Thoracic aorta (tissue), 2 donors: Measurements from ENCODE around the gene MYNN. TPM values are rescaled to one million over a fixed set of nuclear protein-coding genes. Genes with fewer than 3 reads are reported as not detected.

Source experiments
- ATAC-seq: fragments of 150-250 bp; one replicate; pipeline ENCODE4 v1.8.0; 2017; ENCODE audit warnings: low read depth; ENCODE audit not compliant: insufficient number of reproducible peaks, low FRiP score
- DNase-seq: peaks from one replicate; pipeline ENCODE4 v3.0.0-alpha.2; 2020; ENCODE audit warnings: low spot score
- H3K27ac ChIP-seq, 2 donors: fragments of 200-600 bp; sonication (generic); 1 replicate in 1 of 2; 2 replicates in 1 of 2; pipeline ENCODE4 v1.5.1; 2016; ENCODE audit warnings: mild to moderate bottlenecking in 2 of 2, moderate library complexity in 2 of 2
- H3K27me3 ChIP-seq: fragments of 200-600 bp; sonication (generic); replicated peaks from 2 replicates; pipeline ENCODE4 v1.6.0; 2016; ENCODE audit warnings: mild to moderate bottlenecking; ENCODE audit not compliant: insufficient read depth
- H3K36me3 ChIP-seq: fragments of 200-600 bp; sonication (generic); one replicate; pipeline ENCODE4 v1.5.1; 2016
- H3K4me1 ChIP-seq, 2 donors: fragments of 200-600 bp; sonication (generic); 1 replicate in 1 of 2; 2 replicates in 1 of 2; pipeline versions ENCODE4 v1.5.1 to v1.6.0; 2016; ENCODE audit warnings: low read depth in 2 of 2, mild to moderate bottlenecking in 1 of 2; ENCODE audit not compliant: control insufficient read depth in 1 of 2
- H3K4me3 ChIP-seq: fragments of 200-600 bp; sonication (generic); 2 replicates; pipeline ENCODE4 v1.5.1; 2016; ENCODE audit warnings: mild to moderate bottlenecking
- H3K9me3 ChIP-seq: fragments of 200-600 bp; sonication (generic); 2 replicates; pipeline ENCODE4 v1.5.1; 2016
- total RNA-seq, 2 donors: library from RNA; depleted of rRNA; stranded (reverse); fragments of >200 nt; gene quantifications; one replicate each; pipeline versions ENCODE4 v1.1.0 to v1.2.3, GENCODE V29; 2016
- TF ChIP-seq, protein P1 (sequence below): fragments of 200-600 bp; sonication (generic); IDR thresholded peaks from one replicate; pipeline ENCODE4 v1.5.1; 2019; ENCODE audit warnings: antibody characterized with exemption

Gene MYNN
- total RNA-seq, 2 donors from 2014 or later = 10.8 to 14.3 TPM

DNA sequence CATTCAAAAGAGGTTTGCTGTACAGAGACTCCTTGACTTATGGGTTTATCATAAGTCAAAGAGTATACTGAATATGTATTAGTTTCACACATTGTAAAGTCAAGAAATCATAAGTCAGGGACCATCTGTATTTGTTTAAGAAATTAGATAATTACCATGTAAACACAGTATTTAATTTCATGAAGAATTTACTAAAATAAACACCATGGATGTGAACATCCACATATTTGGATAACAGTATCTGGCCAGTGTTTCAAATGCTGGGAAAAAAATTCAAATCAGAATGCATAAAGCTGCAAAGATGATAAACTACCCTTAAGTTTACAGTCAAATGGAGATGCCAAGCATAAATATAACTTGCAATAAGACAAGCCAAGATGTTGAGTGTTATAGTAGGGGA, 17.0 kb downstream of the MYNN start:
- H3K4me1 ChIP-seq = no peaks in the 10 kb centered on the region
- TF ChIP-seq, protein P1, sequence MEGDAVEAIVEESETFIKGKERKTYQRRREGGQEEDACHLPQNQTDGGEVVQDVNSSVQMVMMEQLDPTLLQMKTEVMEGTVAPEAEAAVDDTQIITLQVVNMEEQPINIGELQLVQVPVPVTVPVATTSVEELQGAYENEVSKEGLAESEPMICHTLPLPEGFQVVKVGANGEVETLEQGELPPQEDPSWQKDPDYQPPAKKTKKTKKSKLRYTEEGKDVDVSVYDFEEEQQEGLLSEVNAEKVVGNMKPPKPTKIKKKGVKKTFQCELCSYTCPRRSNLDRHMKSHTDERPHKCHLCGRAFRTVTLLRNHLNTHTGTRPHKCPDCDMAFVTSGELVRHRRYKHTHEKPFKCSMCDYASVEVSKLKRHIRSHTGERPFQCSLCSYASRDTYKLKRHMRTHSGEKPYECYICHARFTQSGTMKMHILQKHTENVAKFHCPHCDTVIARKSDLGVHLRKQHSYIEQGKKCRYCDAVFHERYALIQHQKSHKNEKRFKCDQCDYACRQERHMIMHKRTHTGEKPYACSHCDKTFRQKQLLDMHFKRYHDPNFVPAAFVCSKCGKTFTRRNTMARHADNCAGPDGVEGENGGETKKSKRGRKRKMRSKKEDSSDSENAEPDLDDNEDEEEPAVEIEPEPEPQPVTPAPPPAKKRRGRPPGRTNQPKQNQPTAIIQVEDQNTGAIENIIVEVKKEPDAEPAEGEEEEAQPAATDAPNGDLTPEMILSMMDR = no peak
- no peak overlapping the region for H3K27ac ChIP-seq
- DNase-seq = no peak
- ATAC-seq = no peak
- no peaks in the 10 kb centered on the region for H3K27me3 ChIP-seq
- no peaks in the 10 kb centered on the region for H3K9me3 ChIP-seq
- peaks cover 15% of the 10 kb centered on the region for H3K36me3 ChIP-seq
- H3K4me3 ChIP-seq = no peak overlapping the region

DNA sequence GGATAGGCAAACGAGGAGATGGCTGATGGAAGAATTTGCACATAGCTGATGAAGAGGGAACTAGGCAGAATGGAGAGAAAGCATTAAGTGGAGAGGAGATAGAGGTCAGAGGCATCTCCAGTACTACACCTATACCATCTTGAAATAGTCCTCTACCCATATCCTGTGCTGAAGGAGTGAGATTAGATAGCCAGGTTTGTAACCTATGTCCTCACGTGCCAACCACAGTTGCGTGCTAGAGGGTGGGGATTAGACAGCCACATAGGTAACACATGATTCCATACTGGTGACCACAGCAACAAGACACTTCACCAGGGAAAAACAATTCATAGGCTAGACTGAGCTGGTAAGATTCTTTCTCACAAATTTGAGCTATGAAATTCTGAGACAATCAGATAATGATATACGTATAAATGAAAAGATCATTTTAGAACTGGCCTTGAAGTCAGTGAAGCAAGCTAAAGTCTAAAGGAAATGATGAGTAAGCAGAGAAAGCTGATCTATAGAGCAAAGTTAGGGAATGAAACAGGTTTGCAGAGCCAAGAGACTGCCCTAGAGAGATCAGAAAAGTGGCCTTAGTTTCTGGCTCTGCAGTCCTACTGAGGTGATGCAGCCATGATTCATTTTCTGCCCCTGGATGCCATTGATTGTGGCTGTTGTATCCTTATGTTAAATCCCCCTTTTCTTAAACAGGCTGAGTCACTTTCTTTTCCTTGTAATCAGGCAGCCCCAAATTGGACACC, 17.7 kb downstream of the MYNN start:
- Histone ChIP-seq H3K9me3 (no peaks in the 10 kb centered on the region), H3K27ac (no peak overlapping the region), H3K27me3 (no peaks in the 10 kb centered on the region), H3K4me1 (no peaks in the 10 kb centered on the region), H3K36me3 (peaks cover 12% of the 10 kb centered on the region), H3K4me3 (no peak overlapping the region)
- TF ChIP-seq, protein P1 = no peak
- no peak for ATAC-seq
- no peak for DNase-seq

DNA sequence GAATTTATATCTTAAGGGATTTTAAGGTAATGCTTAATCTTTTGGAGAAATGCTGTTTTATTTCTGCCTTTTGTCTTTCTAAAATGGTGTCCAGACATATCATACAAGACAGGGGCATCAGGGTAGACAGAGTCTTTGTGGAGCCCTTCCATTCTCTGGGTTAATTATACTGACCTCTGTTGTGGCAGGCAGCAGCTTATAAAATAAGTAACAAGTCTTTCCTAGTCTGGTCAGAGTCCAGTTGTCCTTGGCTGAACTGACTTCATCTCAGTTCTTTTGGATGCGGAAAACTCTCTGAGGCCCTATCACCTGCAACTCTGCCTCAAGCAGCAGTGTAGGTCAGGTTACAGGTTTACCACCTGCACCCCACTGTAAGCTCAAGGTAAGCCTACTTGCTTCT, 19.2 kb downstream of the MYNN start:
- TF ChIP-seq, protein P1 = no peak
- H3K4me3 ChIP-seq = no peak overlapping the region
- H3K27me3 ChIP-seq = no peaks in the 10 kb centered on the region
- peaks cover 4% of the 10 kb centered on the region for H3K36me3 ChIP-seq
- no peaks in the 10 kb centered on the region for H3K9me3 ChIP-seq
- no peaks in the 10 kb centered on the region for H3K4me1 ChIP-seq
- ATAC-seq (no peak), DNase-seq (no peak)
- no peak overlapping the region for H3K27ac ChIP-seq

DNA sequence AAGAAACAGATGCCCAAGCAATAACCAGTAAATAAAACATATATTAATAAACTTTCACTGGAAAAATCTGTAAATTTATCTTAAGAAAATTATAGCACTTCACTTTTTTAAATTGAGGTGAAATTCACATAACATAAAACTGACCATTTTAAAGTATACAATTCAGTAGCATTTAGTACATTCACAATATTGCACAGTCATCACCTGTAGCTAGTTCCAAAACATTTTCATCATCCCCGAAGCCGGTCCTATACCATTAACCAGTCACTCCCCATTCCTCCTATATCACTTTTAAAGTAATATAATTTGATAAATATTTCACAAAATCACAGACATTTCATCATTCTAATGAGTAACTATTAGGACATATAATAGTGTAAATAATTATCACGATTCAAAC, 31.5 kb downstream of the MYNN start:
- H3K27ac ChIP-seq = no peak overlapping the region
- no peaks in the 10 kb centered on the region for H3K27me3 ChIP-seq
- DNase-seq (no peak), ATAC-seq (no peak)
- no peak overlapping the region for H3K4me3 ChIP-seq
- no peaks in the 10 kb centered on the region for H3K36me3 ChIP-seq
- no peaks in the 10 kb centered on the region for H3K9me3 ChIP-seq
- TF ChIP-seq, protein P1 = no peak
- no peaks in the 10 kb centered on the region for H3K4me1 ChIP-seq

DNA sequence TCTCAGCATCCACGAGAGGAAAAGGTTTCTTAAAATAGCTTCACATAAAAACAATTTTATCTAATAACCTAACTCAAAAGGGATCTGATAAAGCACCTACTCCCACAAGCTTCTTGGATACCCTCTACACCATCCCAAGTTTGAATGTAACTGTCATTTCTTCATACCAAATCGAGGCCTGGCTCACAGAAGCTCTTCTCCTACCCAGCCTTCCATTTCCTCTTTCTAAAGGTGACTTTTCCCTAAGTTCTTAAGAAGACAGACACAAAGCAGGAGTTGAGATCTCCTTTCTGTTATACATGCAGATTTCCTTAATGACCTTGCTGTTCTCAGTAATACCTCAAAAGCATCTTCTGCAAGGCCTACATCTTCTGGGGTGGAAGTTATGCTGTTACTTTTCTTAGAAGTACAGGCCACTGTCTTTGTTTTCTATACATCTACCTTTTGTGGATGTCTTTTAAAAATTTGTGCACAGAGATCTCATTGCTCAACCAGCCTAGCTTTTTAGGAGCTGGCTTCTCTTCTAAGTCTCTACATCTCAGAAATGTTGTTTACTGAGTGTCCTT, 36.1 kb downstream of the MYNN start:
- DNase-seq = no peak
- H3K9me3 ChIP-seq = no peaks in the 10 kb centered on the region

More for the DNA sequence above, 36.1 kb downstream of the MYNN start:
- no peak for ATAC-seq
- Histone ChIP-seq H3K4me3 (no peak overlapping the region), H3K4me1 (peaks cover 0 to 16% of the 10 kb centered on the region in 2 donors), H3K36me3 (no peaks in the 10 kb centered on the region), H3K27me3 (no peaks in the 10 kb centered on the region), H3K27ac (no peak overlapping the region)
- TF ChIP-seq, protein P1 = no peak
